SKM-1 (cell line): Measurements from ENCODE around the gene TMEM248.
A peak's percentile ranks its signal among the peaks of the same experiment; 100 is the strongest.
"Not testable (repeated sequence)": the region's sequence is repeated elsewhere in the genome, so short reads cannot be mapped to it uniquely, and the experiment has no call there.

Experiments used
- DNase-seq: peaks from one replicate; lab custom pipeline; 2025; ENCODE audit not compliant: unreplicated experiment; lab: John Stamatoyannopoulos, UW

TMEM248 gene

GRCh38 chr7:66948480-66949109 lies 27.6 kb downstream of the TMEM248 start:
- DNase-seq, result no peak

GRCh38 chr7:66950311-66950710 lies 29.3 kb downstream of the TMEM248 start:
- DNase-seq, result no peak

GRCh38 chr7:66950763-66951162 lies 29.7 kb downstream of the TMEM248 start:
- DNase-seq, result no peak

- no peak for DNase-seq
These were observed 31.5 kb downstream of the TMEM248 start for GRCh38 chr7:66952343-66953043.

GRCh38 chr7:66953044-66953427 lies 32.0 kb downstream of the TMEM248 start:
- DNase-seq, result no peak

GRCh38 chr7:66957595-66958290 lies 36.7 kb downstream of the TMEM248 start:
- DNase-seq, result no peak

- no peak for DNase-seq
These were observed 37.7 kb downstream of the TMEM248 start for GRCh38 chr7:66958538-66959350.

- DNase-seq, result no peak
These were observed 39.2 kb downstream of the TMEM248 start for GRCh38 chr7:66960192-66960591.

- DNase-seq, result no peak
These were observed 40.1 kb downstream of the TMEM248 start for GRCh38 chr7:66961096-66961495.

- no peak for DNase-seq
These were observed 43.4 kb downstream of the TMEM248 start for GRCh38 chr7:66964411-66964810.

GRCh38 chr7:66967029-66967428 lies 46.0 kb downstream of the TMEM248 start:
- DNase-seq, result no peak

GRCh38 chr7:66969001-66969400 lies 48.0 kb downstream of the TMEM248 start:
- DNase-seq, result not testable (repeated sequence)

GRCh38 chr7:66970310-66970709 lies 49.3 kb downstream of the TMEM248 start:
- no peak for DNase-seq

- no peak for DNase-seq
These were observed 54.1 kb downstream of the TMEM248 start for GRCh38 chr7:66974986-66975590.

GRCh38 chr7:66978312-66978711 lies 57.3 kb downstream of the TMEM248 start:
- not testable (repeated sequence) for DNase-seq

- not testable (repeated sequence) for DNase-seq
These were observed 58.0 kb downstream of the TMEM248 start for GRCh38 chr7:66979013-66979412.

GRCh38 chr7:66980336-66980735 lies 59.3 kb downstream of the TMEM248 start:
- not testable (repeated sequence) for DNase-seq

GRCh38 chr7:66989552-66989951 lies 68.5 kb downstream of the TMEM248 start:
- not testable (repeated sequence) for DNase-seq

GRCh38 chr7:66994051-66994450 lies 73.0 kb downstream of the TMEM248 start:
- DNase-seq, result not testable (repeated sequence)

- peak; percentile 3 for DNase-seq
These were observed 73.6 kb downstream of the TMEM248 start for GRCh38 chr7:66994691-66995049.
